T1000 (cell line): ENCODE data around the gene TTC19.

Source experiments
- DNase-seq: peaks from one replicate; lab custom pipeline; 2025; ENCODE audit warnings: mixed read lengths; lab: John Stamatoyannopoulos, UW

The TTC19 gene, protein sequence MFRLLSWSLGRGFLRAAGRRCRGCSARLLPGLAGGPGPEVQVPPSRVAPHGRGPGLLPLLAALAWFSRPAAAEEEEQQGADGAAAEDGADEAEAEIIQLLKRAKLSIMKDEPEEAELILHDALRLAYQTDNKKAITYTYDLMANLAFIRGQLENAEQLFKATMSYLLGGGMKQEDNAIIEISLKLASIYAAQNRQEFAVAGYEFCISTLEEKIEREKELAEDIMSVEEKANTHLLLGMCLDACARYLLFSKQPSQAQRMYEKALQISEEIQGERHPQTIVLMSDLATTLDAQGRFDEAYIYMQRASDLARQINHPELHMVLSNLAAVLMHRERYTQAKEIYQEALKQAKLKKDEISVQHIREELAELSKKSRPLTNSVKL

GRCh38 chr17:15999141-15999973 lies at the start of gene TTC19, which contains the start of gene ZSWIM7:
Gene TTC19 (plus strand): TSS chr17:15999824. CDS start chr17:15999849, 25 bp downstream.
Gene ZSWIM7 (minus strand): TSS chr17:15999704. CDS start chr17:15999594, 110 bp downstream.
- peak; percentile 91 for DNase-seq

- DNase-seq = no peak
Measured at GRCh38 chr17:15951368-15952047, 48.1 kb upstream of the TTC19 start.

DNA sequence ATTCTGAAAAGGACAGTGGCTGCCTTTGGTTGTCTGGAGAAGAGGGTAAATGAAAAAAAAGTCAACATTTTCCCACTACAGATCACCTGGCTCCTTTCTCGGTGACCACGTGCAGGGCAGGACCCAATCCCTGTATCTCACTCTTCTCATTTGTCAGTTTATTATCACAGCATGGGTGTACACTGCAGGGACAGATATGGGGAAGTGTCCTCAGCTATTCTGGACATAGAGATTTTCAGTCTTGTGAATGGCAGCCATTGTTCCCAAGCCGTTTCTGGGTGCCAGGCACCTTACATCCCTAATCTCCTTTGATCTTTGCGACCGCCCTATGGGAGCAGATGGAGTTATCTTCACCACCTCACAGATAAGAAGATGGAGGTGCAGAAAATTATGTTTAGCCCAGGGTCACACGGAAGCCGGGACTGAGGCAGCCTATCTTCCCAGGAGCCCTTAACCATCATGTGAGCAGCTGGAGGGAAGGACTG lies 47.5 kb upstream of the TTC19 start:
- DNase-seq = no peak

GRCh38 chr17:15952916-15953790 lies 46.5 kb upstream of the TTC19 start:
- no peak for DNase-seq

DNA sequence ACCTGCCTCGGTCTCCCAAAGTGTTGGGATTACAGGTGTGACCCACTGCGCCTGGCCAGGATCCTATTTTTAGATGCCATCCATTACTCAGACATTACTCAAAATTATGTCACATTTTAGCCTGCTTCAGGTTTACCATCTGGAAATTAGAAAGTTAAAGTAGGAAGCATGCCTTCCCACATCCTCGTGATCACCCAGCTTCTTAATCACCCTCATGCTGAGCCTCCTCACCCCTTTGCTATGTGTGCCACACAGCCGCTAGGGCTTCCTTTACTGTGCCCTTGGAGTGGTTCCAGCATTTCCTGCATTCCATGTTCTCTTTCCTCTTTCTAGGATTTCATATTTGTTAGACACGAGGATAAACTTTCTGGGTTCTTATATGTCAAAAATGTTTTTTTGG lies 45.4 kb upstream of the TTC19 start:
- peak; percentile 71 for DNase-seq

- DNase-seq = no peak
Measured at GRCh38 chr17:15955793-15956541, 43.7 kb upstream of the TTC19 start.

DNA sequence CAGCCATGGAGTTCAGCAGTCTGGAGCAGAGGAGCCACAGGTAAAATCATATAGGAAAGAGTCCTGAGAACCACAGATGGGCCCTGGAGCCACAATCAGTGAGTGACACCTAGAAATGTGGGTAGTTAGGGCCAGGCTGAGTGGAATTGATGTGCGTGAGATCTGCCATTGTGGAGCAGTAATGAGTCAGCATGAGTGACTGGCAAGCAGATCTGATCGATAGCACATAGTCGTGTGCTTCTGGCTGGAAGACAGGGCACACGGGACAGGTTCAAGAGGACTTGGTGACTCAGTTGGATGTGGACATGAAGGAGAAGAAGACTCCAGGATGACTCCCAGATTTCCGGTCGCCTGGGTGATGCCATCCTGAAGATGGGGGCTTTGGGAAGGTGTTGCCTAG lies 42.4 kb upstream of the TTC19 start:
- no peak for DNase-seq

GRCh38 chr17:15957608-15958307 lies 41.9 kb upstream of the TTC19 start:
- no peak for DNase-seq

DNA sequence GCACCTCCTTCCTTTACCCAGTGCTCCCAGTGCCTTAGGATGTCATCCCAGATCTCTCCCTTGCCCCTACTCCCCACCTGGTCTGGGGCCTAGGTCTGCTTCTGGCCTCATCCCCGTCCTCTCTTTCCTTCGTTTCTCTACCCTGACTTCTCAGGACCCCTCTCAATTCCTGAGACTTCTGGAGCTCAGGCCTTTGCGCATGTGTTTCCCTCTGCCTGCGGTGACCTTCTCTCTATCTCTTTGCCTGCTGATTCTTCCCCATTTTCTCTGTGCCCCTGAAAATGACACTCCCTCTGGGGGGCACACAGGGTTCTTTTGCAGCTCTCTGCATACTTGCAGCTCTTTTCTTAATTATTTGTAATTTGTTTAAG lies 41.2 kb upstream of the TTC19 start:
- DNase-seq = no peak

DNA sequence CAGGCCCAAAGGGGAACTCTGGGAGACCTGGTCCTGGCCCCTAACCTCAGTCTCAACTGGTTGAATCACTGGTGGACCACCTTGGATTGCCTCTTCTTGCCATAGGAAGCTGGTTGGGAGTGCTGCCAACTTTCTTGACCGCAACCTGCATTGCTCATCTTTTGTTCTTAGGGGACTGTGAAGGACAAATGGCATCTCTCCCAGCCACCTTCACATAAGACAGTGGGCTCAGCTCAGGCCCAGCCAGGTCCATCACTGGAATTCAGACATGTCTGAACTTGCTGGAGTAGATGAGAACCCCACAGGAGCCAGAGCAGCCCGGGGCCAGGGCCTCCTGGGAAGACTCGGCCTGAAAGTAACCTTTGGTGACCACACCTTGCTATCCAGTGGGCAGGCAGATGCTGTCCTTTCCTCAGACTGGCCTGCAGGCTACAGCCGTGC lies 35.9 kb upstream of the TTC19 start:
- DNase-seq = peak; percentile 66

- no peak for DNase-seq
Measured at GRCh38 chr17:15965528-15965927, 34.1 kb upstream of the TTC19 start.

DNA sequence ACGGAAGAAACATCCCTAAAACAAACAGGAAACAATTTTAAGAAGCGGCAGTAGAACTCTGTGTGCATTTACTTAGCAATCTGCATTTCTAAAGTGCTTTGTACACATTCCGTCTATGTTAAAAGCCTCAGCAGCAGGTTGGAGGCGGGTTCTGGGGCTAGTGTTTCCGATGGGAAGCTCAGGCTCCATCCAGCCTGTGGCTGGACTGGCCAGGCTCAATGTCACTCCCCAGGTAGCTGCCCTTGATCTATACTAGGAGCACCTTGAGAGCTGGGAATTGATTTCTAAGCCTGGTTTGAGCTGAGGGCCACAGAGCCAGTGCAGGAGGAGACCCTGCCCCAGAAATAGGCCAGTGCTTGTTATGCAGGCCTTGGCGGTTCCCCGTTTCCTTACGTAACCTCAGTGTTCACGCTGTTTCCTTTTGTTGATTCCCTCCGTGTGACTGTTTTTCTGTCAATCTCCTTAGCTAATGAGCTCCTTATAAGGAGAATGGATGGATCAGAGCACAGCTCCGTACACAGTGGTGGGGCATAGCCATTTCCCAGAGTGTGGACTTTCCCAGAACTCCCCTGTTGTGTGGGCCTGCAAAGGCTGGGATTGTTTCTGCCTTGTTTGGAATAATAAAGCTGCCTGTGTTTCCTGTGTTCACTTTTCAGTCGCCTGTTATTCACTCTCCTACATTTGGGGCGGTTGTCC lies 33.3 kb upstream of the TTC19 start:
- DNase-seq = no peak

DNA sequence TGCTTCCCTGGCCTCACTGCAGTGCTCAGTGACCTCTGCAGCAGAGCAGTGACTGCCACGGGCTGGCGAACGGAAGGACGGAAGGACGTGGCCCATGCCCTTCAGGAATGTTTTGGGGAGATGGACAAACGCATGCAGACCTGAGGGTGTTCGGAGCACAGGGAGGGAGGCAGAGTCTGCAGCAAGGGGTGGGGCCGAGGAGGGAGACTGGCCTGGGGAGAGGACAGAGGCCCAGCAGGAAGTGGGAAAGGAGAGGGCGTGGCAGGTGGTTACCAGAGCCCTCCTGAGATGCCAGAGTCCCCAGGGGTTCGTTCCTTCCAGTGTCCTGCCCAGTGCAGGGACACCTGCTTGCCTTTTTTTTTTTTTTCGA lies 32.8 kb upstream of the TTC19 start:
- DNase-seq = no peak

DNA sequence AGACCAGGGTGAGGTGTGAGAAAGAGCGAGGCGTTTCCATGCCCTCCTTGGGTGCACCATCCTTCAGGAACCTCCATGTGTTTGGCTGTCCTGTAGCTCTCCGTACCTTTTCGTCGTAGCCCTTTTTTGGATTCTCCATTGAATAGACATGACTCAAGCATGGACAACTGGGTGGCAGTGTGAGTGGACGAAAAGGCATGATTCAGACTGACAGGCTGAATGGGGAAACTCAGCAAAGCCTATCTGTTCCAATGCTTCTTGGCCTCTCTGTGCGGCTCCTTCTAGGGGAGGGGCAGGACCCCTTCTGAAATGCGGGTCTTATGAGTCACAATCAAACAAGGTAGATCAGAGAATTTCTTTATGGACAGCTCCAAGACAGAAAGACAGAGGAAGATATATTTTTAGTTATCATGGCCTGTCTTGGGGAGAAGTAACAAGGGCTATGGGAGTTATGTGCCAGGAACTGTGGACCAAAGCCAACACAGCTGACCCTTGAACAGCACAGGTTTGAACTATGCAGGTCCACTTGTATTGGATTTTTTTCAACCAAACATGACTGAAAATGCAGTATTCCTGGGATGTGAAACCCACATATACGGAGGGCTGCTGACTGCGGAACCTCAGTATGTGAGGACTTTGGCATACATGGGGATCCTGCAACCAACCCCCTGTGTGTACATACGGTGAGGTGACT lies 31.8 kb upstream of the TTC19 start:
- DNase-seq = no peak

- DNase-seq = no peak
Measured at GRCh38 chr17:15969463-15969862, 30.2 kb upstream of the TTC19 start.

DNA sequence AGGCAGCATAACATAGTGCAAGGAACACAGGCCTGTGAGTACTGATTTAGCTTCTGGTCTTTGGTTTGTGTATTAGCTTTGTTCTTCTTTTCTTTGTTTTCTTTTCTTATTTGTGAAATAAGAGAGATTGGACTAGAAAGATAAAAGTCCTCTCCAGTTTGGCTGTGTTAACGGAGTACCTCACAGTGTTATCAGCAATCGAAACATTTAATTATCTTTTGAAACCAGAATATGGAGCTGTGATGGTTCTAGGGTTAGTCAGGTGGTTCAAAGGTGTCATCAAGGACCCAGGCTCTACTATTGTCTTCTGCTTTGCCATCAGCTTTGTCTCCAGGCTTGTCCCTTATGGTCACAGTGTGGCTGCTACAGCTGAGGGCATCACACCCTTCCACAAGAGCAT lies 29.1 kb upstream of the TTC19 start:
- no peak for DNase-seq

DNA sequence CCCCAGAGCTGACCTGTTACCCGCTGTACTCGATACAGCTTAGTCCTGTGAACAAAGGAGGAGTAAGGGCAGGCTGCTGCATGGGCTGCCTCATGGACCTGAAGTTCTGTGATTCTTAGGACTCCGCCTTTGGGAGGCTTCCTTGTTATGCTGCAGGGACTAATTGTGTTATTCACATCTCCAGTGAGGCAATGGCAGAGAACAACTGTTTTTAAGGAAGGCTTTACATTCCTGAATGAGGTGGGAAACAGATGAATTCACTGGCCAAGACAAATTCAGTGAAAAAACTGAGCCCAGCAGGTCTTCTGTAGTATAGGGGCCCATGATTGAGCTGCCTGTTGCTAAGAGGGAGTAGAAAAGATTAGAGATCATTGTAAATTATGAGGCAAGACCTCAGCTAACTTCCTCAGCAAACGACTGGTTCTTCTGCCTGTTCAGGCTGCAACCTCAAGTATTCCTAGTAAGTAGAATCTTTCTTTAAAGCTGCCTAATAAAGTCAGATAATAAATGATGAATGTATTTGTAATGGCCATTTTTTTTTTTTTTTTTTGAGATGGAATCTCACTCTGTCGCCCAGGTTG lies 28.4 kb upstream of the TTC19 start:
- no peak for DNase-seq

DNA sequence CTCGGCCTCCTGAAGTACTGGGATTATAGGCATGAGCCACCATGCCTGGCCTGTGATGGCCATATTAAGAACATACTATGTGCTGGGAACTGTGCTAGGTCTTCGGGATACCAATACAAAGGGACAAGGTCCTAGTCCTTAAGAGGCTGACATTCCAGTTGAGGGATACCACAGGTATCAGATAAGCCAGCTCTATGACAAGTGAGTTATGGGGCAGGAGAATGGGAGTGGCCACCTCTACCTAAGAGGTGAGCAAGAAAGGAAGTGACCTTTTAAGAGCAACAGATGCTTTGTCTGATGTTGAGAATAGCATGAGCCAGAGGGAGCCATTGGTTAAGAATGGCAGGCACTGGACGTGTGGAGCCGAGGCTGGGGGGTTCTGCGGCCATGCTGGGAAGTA lies 27.7 kb upstream of the TTC19 start:
- DNase-seq = no peak
